ENCODE data around the gene SAMD11. TPM values are rescaled to one million over a fixed set of nuclear protein-coding genes. Genes with fewer than 3 reads are reported as not detected.

The SAMD11 gene
- total RNA-seq, 1 experiment from 2014 or later: 13.5 TPM

- Histone ChIP-seq H3K79me2 (ENCODE audit: insufficient read depth, low read length) (no peaks in the 10 kb centered on the region), H2BK20ac (ENCODE audit: low read depth, low read length, poor library complexity, severe bottlenecking) (no peak overlapping the region), H2AK5ac (ENCODE audit: insufficient read length, low read length) (no peak overlapping the region), H3K14ac (ENCODE audit: insufficient read depth, low read length) (no peak overlapping the region), H3K18ac (ENCODE audit: insufficient read length, low read depth, low read length) (no peak overlapping the region), H3K4me1 (ENCODE audit: insufficient read depth, low read length) (no peaks in the 10 kb centered on the region), H3K4me2 (ENCODE audit: insufficient read depth, insufficient read length, low read length) (no peak overlapping the region), H2AFZ (ENCODE audit: low read length) (no peak overlapping the region), H3K79me1 (ENCODE audit: insufficient read depth, low read depth, low read length, poor library complexity, severe bottlenecking) (no peaks in the 10 kb centered on the region), H3K4ac (ENCODE audit: low read depth, low read length) (no peak overlapping the region), H3K56ac (ENCODE audit: insufficient read length, low read depth, low read length) (no peak overlapping the region), H3K27me3 (ENCODE audit: insufficient read depth, low read length) (peaks cover 2% of the 10 kb centered on the region; the same call in 1 of the 2 replicates), H2BK12ac (ENCODE audit: insufficient read length, low read depth, low read length) (no peak overlapping the region), H4K20me1 (ENCODE audit: control insufficient read depth, insufficient read depth, insufficient read length) (no peaks in the 10 kb centered on the region), H3K23ac (ENCODE audit: insufficient read length, low read depth, low read length) (no peak overlapping the region), H2BK5ac (ENCODE audit: insufficient read length, low read length) (no peak overlapping the region), H3K9ac (ENCODE audit: extremely low read depth, insufficient read length, low read length) (no peak overlapping the region), H2BK120ac (ENCODE audit: low read depth, low read length, poor library complexity, severe bottlenecking) (no peak overlapping the region), H3K27ac (ENCODE audit: insufficient read length, low read depth, low read length) (no peak overlapping the region), H3T11ph (ENCODE audit: low read length) (no peak overlapping the region), H4K8ac (replicated peaks; ENCODE audit: insufficient read length, low read depth, low read length) (no peak overlapping the region), H4K5ac (ENCODE audit: insufficient read length, low read depth, low read length) (no peak overlapping the region), H2BK15ac (ENCODE audit: low read depth, low read length) (no peak overlapping the region), H3K23me2 (ENCODE audit: insufficient read length, low read depth, low read length, poor library complexity, severe bottlenecking) (no peaks in the 10 kb centered on the region), H4K91ac (ENCODE audit: insufficient read length, low read depth, low read length) (no peak overlapping the region), H3K9me3 (ENCODE audit: control insufficient read depth, low read depth, low read length) (no peaks in the 10 kb centered on the region)
- peaks cover 4 to 6% of the 10 kb centered on the region in 2 experiments for H3K9me3 Mint-ChIP-seq
- no peak overlapping the region for H3K27ac Mint-ChIP-seq
- peaks cover 0 to 6% (median 4%) of the 10 kb centered on the region in 3 experiments; a peak in 4 of 7 replicates for H3K36me3 Mint-ChIP-seq (ENCODE audit: insufficient read depth in 1 of 3, low read depth in 3 of 3)
- H3K4me1 Mint-ChIP-seq: peaks cover 5 to 9% of the 10 kb centered on the region in 2 experiments; a peak in 3 of 4 replicates
- no peak overlapping the region for H3K4me3 Mint-ChIP-seq
- no peak for TF ChIP-seq CTCF (conservative IDR thresholded peaks at IDR 0.05)
- DNase-seq: no peak
- no CpG with 5 or more reads among the region's 13 CpGs for WGBS (ENCODE audit: extremely low coverage, insufficient read length, low lambda C conversion rate)
- peaks cover 65% of the 10 kb centered on the region for H3K27me3 Mint-ChIP-seq (ENCODE audit: low read depth)
Observed at GRCh38 chr1:980137-980571, 56.4 kb downstream of the SAMD11 start.

Measured in H9 (cell line).